Mesenchymal stem cell (in vitro differentiated cells and primary cell): ENCODE measurements around the gene RSPH3. TPM values are rescaled to one million over a fixed set of nuclear protein-coding genes. Genes with fewer than 3 reads are reported as not detected.

Experiments used
- DNase-seq: peaks from one replicate; pipeline ENCODE4 v3.0.0-alpha.2; 2013
- H2AFZ ChIP-seq: one replicate; pipeline ENCODE4 v1.6.1; 2013; ENCODE audit warnings: low read depth, mild to moderate bottlenecking, control low read depth, inconsistent platforms, low read length, moderate library complexity
- H2AK5ac ChIP-seq: 2 replicates; pipeline ENCODE4 v1.6.1; 2013; ENCODE audit warnings: low read length, moderate library complexity, mild to moderate bottlenecking, inconsistent platforms; ENCODE audit not compliant: severe bottlenecking
- H2BK120ac ChIP-seq: one replicate; pipeline ENCODE4 v1.6.1; 2013; ENCODE audit warnings: low read depth, mild to moderate bottlenecking, inconsistent platforms, low read length, moderate library complexity
- H2BK12ac ChIP-seq, 2 experiments: one replicate each; pipeline ENCODE4 v1.6.1; 2013; ENCODE audit warnings: inconsistent platforms in 2 of 2, low read length in 2 of 2, mild to moderate bottlenecking in 2 of 2, moderate library complexity in 2 of 2, control low read depth in 1 of 2
- H2BK15ac ChIP-seq: one replicate; pipeline ENCODE4 v1.6.1; 2013; ENCODE audit warnings: mild to moderate bottlenecking, low read depth, inconsistent platforms; ENCODE audit not compliant: poor library complexity, severe bottlenecking
- H2BK5ac ChIP-seq: 2 replicates; pipeline ENCODE4 v1.6.1; 2013; ENCODE audit warnings: low read depth, mild to moderate bottlenecking, low read length, control low read depth, inconsistent platforms; ENCODE audit not compliant: poor library complexity, severe bottlenecking
- H3K14ac ChIP-seq, 2 experiments: one replicate each; pipeline ENCODE4 v1.6.1; 2013; ENCODE audit warnings: inconsistent platforms in 2 of 2, low read length in 2 of 2, control low read depth in 1 of 2, mild to moderate bottlenecking in 1 of 2, moderate library complexity in 1 of 2
- H3K18ac ChIP-seq, 2 experiments: one replicate each; pipeline ENCODE4 v1.6.1; 2013; ENCODE audit warnings: inconsistent platforms in 2 of 2, low read length in 2 of 2, control low read depth in 1 of 2, low read depth in 1 of 2, mild to moderate bottlenecking in 1 of 2
- H3K23ac ChIP-seq, 2 experiments: one replicate each; pipeline ENCODE4 v1.6.1; 2013; ENCODE audit warnings: inconsistent platforms in 2 of 2, low read length in 2 of 2, mild to moderate bottlenecking in 2 of 2, moderate library complexity in 2 of 2, control low read depth in 1 of 2
- H3K27ac ChIP-seq: 2 replicates; pipeline ENCODE4 v1.5.1; 2013; ENCODE audit warnings: mild to moderate bottlenecking, moderate library complexity, low read length, control low read depth, inconsistent platforms; ENCODE audit not compliant: poor library complexity, severe bottlenecking
- H3K27me3 ChIP-seq, 2 experiments: 2 replicates each; pipeline versions ENCODE4 v1.6.1 to v1.7.0; 2013; ENCODE audit warnings: low read length in 2 of 2, mild to moderate bottlenecking in 2 of 2, moderate library complexity in 2 of 2, control low read depth in 1 of 2, inconsistent platforms in 1 of 2; ENCODE audit not compliant: control insufficient read depth in 1 of 2, insufficient read depth in 1 of 2
- H3K36me3 ChIP-seq, 2 experiments: 2 replicates each; pipeline versions ENCODE4 v1.6.1 to v1.7.0; 2013; ENCODE audit warnings: low read length in 2 of 2, control low read depth in 1 of 2, inconsistent platforms in 1 of 2, low read depth in 1 of 2, mild to moderate bottlenecking in 1 of 2; ENCODE audit not compliant: insufficient read depth in 2 of 2, control insufficient read depth in 1 of 2
- H3K4ac ChIP-seq, 2 experiments: one replicate each; pipeline ENCODE4 v1.6.1; 2013; ENCODE audit warnings: inconsistent platforms in 2 of 2, low read length in 2 of 2, mild to moderate bottlenecking in 2 of 2, moderate library complexity in 2 of 2, control low read depth in 1 of 2, low read depth in 1 of 2
- H3K4me1 ChIP-seq: 2 replicates; pipeline ENCODE4 v1.6.1; 2013; ENCODE audit warnings: low read depth, low read length, control low read depth; ENCODE audit not compliant: control insufficient read depth, insufficient read depth
- H3K4me2 ChIP-seq: 2 replicates; pipeline ENCODE4 v1.6.1; 2013; ENCODE audit warnings: low read length, mild to moderate bottlenecking, inconsistent platforms; ENCODE audit not compliant: poor library complexity, severe bottlenecking
- H3K4me3 ChIP-seq, 2 experiments: 2 replicates each; pipeline versions ENCODE4 v1.5.1 to v1.7.0; 2013; ENCODE audit warnings: low read length in 2 of 2, mild to moderate bottlenecking in 2 of 2, control low read depth in 1 of 2, low read depth in 1 of 2; ENCODE audit not compliant: insufficient read depth in 1 of 2
- H3K79me1 ChIP-seq: replicated peaks from 2 replicates; pipeline ENCODE4 v1.6.1; 2013; ENCODE audit warnings: mild to moderate bottlenecking, control low read depth, low read length, inconsistent platforms; ENCODE audit not compliant: poor library complexity, severe bottlenecking
- H3K9ac ChIP-seq: 2 replicates; pipeline ENCODE4 v1.7.0; 2013; ENCODE audit warnings: mild to moderate bottlenecking, low read length, moderate library complexity
- H3K9me3 ChIP-seq: 2 replicates; pipeline ENCODE4 v1.7.0; 2013; ENCODE audit warnings: mild to moderate bottlenecking, low read length; ENCODE audit not compliant: control insufficient read depth
- H4K8ac ChIP-seq: one replicate; pipeline ENCODE4 v1.6.1; 2013; ENCODE audit warnings: inconsistent platforms, mild to moderate bottlenecking, low read length, moderate library complexity
- H4K91ac ChIP-seq: one replicate; pipeline ENCODE4 v1.6.1; 2013; ENCODE audit warnings: mild to moderate bottlenecking, low read length, inconsistent platforms
- WGBS: methylation state at CpG from one replicate; pipeline ENCODE4 v1.1.7; 2013; ENCODE audit warnings: mixed read lengths; 5-methylcytosine and 5-hydroxymethylcytosine counted together
- small RNA-seq: library from polyadenylated mRNA; stranded (forward); fragments of <200 nt; extraction: miRNeasy Mini kit (QIAGEN cat#:217004); gene quantifications from one replicate; pipeline ENCODE3, GENCODE V24; 2013; ENCODE audit warnings: low read depth

RSPH3 gene

DNA sequence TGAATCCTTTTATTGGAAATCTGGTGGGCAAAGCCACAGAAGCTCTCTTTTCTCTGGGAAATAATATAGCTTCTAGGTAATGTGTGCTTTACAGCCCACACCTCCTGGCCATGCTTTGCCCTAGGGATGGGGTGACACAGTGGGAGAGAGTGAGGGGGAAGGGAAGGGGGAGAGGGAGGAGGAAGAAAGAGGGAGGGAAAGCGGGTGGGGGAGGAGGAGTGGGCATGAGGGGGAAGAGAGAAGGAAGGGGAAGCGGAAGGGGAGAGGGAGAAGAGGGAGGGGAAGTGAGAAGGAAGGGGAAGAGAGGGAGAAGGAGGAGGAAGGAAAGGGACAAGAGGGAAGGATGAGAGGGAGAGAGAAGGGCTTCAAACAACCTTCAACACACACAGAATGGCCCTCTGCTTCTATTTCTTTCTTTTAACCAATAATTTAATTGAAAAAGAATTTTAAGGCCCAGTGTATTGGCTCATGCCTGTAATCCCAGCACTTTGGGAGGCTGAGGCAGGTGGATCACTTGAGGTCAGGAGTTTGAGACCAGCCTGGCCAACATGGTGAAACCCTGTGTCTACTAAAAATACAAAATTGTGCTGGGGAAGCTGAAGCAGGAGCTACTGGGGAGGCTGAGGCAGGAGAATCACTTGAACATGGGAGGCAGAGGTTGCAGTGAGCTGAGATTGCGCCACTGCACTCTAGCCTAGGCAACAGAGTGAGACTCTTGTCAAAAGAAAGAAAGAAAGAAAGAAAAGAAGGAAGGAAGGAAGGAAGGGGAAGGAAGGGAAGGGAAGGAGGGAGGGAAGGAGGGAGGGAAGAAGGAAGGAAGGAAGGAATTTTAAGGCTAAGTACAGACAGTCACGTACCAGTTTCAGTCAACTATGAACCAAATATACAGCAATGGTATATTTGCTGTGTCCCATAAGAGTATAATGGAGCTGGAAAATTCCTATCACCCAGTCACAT lies 75.2 kb downstream of the RSPH3 start:
- H3K4ac ChIP-seq = no peak overlapping the region
- no peak overlapping the region for H3K23ac ChIP-seq
- H3K4me1 ChIP-seq = no peaks in the 10 kb centered on the region
- H2BK5ac ChIP-seq = no peak overlapping the region
- no peak overlapping the region for H3K18ac ChIP-seq
- no peak overlapping the region for H2AK5ac ChIP-seq
- H3K14ac ChIP-seq = no peak overlapping the region
- no peak overlapping the region for H4K8ac ChIP-seq
- no peaks in the 10 kb centered on the region for H3K36me3 ChIP-seq
- 83% methylated on average over 2 of the region's 4 CpGs for WGBS
- H2AFZ ChIP-seq = no peak overlapping the region
- H2BK15ac ChIP-seq = no peak overlapping the region
- H2BK120ac ChIP-seq = no peak overlapping the region
- H3K4me2 ChIP-seq = no peak overlapping the region
- peaks cover 0 to under 1% of the 10 kb centered on the region in 2 experiments for H3K27me3 ChIP-seq
- H4K91ac ChIP-seq = no peak overlapping the region
- no peak overlapping the region for H3K4me3 ChIP-seq
- no peaks in the 10 kb centered on the region for H3K9me3 ChIP-seq
- no peak for DNase-seq
- H2BK12ac ChIP-seq = no peak overlapping the region
- no peak overlapping the region for H3K27ac ChIP-seq
- H3K79me1 ChIP-seq = no peaks in the 10 kb centered on the region
- H3K9ac ChIP-seq = no peak overlapping the region

DNA sequence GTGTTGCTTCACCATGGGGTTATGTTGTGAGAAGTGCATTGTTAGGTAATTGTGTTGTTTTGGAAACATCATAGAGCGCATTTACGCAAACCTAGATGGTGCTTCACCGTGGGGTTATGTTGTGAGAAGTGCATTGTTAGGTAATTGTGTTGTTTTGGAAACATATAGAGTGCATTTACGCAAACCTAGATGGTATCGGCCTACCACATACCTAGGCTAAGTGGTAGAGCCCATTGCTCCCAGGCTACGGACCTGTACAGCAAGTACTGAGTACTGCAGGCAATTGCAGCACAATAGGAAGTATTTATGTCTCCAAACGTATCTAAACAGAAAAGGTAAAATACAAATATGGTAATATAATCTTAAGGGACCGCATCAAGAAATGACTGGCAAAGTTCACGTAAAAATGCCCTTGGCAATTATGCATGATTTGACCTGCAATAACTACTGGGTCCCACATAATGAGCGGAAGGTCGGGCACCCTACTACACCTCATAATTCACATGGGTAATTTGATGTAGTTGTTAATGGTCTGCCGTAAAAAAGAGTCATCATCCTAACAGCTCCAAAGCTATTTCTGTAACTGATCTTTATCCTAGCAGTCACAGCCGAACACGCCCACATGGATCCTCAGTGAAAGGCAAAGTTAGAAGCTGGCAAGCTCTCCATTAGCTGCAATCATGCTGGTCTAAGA lies 76.0 kb downstream of the RSPH3 start:
- no peak overlapping the region for H3K4me2 ChIP-seq
- no peak for DNase-seq
- no peaks in the 10 kb centered on the region for H3K9me3 ChIP-seq
- no peak overlapping the region for H3K4me3 ChIP-seq
- H2BK5ac ChIP-seq = no peak overlapping the region
- no peak overlapping the region for H2BK15ac ChIP-seq
- H2AFZ ChIP-seq = no peak overlapping the region
- no peak overlapping the region for H3K23ac ChIP-seq
- no peak overlapping the region for H2BK12ac ChIP-seq
- H3K27ac ChIP-seq = no peak overlapping the region
- H3K9ac ChIP-seq = no peak overlapping the region
- H3K4ac ChIP-seq = no peak overlapping the region
- H2BK120ac ChIP-seq = no peak overlapping the region
- H4K8ac ChIP-seq = no peak overlapping the region
- no peaks in the 10 kb centered on the region for H3K36me3 ChIP-seq
- H3K18ac ChIP-seq = no peak overlapping the region
- no peak overlapping the region for H4K91ac ChIP-seq
- WGBS = 91% methylated on average over 11 of the region's 14 CpGs
- no peaks in the 10 kb centered on the region for H3K4me1 ChIP-seq
- H3K27me3 ChIP-seq = peaks cover 0 to 5% of the 10 kb centered on the region in 2 experiments
- H2AK5ac ChIP-seq = no peak overlapping the region
- H3K14ac ChIP-seq = no peak overlapping the region
- no peaks in the 10 kb centered on the region for H3K79me1 ChIP-seq

Small RNAs within 50 kb of the gene (small RNA-seq; reads per million reads assigned to genes)
- not detected for gene RNU6-293P
